GM19035 (cell line): ENCODE data around the gene FICD.
"Not testable (repeated sequence)": the region's sequence is repeated elsewhere in the genome, so short reads cannot be mapped to it uniquely, and the experiment has no call there.

Experiments
- ATAC-seq: cut with Tn5 transposase; IDR thresholded peaks from one replicate; pipeline ENCODE4 v1.9.1; 2021; ENCODE audit not compliant: unreplicated experiment

The FICD gene

DNA sequence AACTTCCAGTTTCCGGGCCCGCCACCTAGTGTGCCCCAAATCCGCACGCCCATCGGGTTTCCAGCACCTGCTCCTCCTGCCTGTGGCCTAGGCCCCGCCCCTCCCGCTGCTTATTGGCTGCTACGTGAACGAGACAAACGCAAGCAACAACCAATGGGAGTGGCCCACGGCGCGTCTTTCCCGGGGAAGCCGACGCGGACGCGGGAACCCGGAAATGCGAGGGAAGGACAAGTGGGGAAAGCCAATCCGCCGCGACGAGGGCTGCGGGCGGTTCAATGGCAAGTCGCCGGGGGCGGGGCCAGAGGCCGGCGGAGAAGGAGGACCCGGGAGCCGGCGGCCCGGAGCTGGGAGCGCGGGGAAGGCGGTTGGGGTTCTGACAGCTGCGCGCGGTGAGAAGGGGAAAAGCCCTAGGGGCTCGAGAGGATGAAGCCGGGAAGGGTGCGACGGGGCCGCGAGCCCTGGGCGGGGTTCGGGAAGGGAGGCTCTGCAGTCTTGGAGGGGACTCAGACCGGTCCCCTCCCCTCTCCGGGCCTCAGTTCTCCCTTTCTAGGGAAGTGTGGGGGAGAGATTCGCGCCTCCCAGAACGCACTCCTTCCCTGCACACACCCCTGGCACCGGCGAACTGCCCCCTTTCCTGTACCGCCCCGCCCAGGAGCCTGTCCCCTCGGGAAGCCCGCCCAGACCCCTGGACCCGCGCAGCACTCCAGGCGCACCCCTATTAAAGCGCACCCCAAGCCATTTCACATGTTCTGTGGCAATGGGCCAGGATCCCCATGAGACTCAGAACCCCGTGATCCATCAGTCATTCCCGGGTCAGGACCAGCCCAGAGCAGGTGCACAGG, at the start of gene FICD:
TSS of gene FICD (plus strand) at position 305 of the 842 bp plus-strand sequence. CDS start 1,696 bp downstream, outside the sequence.
- ATAC-seq: peak; percentile 82

DNA sequence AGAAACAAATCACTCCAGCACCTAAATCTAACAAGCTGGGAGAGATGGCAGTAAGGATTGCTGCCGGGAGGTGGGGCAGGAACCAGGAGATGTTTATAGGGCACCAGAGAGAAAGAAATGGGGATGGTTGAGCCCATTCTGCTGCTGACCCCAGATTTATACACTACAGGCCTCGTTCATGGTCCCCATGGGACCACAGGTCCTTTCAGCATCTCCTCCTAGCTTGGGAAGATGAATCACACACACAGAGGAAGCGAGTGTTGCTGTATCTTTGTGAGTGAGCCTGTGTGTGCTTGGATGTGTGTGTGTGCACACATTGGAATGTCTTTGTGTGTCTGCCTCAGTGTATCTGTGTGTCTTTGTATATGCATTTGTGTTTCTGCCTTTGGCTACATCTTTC, 49.7 kb upstream of the FICD start:
- ATAC-seq: no peak

DNA sequence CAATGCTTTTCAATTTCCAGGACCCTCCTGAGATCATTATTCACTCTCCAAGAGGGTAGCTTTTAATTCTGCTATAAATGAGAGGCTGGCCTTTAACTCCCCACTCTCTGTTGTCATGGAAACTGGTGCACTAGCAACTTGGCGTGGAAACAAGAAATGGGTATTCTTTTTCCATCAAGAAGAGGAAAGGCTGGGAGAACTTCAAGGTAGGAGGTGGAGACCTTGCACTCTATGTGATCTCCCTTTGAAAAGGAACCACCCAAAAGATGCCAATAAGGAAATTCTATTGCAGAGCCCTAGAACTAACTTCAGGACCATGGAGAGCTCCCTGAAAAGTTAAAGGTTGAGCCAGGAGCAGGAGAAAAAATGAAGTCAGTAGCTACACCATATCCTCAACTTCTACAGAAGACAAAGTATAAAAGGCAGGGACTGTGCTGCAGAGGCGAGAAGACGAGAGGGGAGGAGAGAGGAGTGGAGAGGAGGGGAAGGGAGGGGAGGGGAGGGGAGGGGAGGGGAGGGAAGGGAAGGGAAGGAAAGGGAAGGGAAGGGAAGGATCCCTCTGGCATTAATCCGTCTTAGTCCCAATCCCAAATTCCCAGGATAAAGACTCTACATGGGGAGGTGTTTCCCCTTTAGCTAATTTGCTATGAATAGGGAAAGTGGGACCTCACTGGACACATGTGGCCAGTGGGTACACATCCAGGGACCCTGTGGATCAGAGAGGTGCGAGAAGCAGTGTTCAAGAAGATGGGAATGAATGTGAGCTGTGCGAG, 46.7 kb upstream of the FICD start:
- ATAC-seq: no peak

DNA sequence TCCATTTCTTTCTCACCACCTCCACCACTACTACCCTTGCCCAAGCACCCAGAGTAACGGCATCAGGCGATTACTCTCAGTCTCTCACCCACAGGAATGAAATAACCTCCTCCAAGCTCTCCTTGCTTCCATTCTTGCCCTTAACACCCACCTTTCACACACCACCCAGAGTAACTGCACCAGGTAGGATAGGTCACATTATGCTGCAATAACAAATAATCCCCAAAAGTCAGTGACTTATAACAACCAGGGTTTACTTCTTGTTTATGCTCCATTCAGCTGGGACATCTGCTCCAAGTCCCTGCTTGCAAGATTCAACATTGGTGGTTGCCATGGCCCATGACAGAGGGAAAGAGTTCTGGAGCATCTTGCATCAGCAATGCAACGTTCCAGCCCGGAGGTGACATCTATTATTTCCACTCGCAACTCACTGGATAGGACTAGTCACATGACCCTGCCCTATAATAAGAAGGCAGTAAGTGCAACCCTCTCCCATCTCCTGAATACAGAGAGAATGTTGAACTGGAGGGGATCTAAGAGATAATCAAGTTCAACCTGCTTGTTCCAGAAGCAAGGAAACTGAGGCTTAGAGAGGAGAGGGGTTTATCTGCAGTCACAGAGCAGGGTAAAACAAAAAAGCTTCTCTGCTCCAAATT, 41.5 kb upstream of the FICD start:
- no peak for ATAC-seq

DNA sequence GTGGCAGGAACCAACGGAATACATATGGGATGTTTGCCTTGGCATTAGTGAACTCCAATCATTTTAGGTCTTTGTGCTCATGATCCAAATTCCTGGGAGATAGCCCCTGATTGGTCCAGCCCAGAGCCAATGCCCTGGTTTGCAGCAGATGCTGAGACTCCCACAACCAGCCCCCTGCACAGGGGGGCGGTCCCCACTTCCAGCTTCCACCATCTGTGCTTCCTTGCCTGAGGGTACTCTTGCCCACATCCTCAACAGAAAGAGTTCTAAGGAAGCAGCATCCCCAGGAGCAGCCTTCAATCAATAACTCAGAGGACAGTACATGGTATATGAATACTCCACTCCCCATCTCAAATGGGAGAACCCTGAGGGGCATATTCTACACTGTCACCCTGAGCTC, 39.7 kb upstream of the FICD start:
- no peak for ATAC-seq

DNA sequence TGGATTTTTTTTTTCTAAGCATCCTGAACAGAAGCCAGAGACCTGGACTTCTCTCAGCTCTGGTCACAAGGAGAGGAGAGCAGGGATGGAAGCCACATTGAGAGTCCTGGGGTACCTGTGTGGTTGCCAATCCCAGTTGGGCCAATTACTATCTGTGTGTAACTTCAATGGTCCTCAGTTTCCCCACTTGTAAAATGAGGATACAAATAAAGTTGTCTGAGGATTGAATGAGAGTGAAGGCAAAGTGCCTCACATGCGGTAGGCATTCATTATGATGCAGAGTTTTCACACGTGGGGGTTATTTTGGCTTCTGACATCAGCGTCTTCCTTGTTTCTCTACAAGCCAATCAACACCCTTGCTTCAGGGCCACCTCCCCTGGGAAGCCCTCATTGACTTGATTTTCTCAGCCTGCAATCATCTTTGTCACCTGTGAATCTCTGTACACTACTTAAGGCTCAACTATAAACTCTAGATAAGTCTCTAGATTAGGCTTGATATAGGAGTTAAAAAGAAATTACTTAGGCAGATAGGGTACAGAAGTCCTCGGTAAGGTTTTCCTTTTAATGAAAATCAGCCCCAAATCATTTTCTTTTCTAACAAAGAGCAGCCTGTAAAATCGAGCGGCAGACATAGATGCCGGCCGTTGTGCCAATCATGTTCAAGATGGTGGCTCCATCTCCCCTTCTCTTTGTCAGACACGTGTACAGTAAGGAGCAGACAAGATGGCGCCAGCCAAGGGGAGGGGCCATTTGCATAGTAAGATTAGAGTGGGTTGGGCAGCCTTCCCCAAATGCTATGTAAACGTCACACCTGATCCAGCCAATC, 37.8 kb upstream of the FICD start:
- no peak for ATAC-seq

DNA sequence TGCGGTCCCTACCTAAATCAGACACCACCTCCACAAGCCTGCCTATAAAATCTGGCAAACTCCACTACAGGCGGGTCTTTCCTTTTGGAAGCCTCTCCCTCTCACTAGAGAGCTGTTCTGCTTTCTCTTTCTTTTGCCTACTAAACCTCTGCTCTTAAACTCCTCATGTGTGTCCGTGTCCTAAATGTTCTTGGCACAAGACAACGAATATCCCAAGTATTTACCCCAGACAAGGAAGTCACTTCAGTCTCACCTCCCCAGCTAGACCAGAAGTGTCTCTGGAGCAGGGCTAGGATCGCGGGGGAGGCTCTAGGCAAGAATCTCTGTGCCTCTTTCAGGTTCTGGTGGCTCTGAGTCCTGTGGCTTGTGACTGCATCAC, 37.2 kb upstream of the FICD start:
- ATAC-seq: no peak

DNA sequence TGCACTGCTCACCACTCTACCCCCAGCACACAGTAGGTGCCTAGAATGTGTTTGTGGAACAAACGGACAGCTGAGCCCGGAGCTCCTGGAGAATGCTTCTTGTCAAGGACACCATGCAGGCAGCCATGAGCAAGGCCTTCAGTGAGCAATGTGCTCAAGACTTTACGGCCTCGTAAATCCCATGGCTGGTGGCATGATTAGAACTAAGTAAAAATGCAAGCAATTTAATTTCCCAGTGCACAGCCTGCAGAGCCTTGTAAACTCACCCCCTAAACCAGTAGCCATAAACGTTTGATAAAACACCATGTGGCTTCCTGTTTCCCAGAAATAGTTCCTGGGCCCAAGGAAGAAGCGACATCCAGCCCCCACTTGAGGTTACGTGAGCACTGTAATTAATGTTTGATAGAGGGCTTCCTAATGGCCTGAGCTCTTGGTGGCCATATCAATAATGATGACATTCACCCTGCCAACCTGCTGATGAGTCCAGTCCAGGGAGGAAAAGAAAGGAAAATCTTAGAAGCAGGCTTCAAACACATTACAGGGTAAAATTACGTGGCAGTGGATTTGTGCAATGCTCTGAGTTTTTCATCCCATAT, 36.4 kb upstream of the FICD start:
- ATAC-seq: no peak

DNA sequence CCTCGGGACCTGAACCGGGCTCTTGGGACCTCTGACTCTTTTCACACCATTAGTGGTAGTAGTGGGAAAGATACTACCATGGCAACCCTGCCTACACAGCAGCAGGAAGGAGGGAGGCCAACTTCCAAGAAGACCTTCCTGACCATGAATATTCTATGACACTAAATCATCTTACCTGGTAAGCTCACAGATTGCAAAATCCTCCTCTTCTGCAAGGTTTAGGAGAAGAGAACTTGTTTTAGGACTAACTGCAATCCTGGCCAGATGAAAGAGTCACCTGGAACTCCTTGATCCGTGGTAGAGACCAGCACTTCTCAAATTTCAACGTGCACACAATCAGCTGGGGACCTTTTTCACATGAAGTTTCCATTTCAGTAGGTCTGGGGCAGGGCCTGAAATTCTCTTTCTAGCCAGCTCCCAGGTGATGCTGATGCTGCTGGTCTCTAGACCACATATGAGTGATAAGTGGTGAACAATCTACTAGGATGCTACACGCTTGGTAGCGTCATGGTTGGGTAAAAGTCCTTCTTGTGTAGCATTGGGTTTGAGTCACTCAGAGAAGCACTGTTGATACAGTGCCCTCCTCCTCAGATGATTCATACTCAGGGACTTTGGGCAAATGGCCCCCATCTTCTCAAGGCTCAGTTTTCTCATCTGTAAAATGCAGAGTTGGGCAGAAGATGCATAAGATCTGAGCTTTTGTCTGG, 35.6 kb upstream of the FICD start:
- no peak for ATAC-seq

DNA sequence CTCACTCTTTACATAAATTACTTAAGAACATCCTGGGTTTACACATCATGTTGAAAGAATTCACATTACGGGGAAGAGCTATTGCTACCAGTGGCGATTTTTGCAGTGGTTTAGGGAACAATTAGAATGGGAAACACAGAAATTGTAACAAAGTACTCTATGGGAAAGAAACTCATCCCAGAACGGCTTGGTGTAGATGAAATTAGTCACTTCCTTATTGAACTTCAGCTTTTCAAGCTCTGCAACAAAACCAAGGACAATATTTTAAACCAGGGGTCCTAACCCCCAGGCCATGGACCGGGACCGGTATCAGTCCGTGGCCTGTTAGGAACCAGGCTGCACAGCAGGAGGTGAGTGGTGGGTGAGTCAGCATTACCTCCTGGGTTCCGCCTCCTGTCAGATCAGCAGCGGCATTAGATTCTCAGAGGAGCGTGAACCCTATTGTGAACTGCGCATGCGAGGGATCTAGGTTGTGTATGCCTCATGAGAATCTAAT, 32.3 kb upstream of the FICD start:
- no peak for ATAC-seq

DNA sequence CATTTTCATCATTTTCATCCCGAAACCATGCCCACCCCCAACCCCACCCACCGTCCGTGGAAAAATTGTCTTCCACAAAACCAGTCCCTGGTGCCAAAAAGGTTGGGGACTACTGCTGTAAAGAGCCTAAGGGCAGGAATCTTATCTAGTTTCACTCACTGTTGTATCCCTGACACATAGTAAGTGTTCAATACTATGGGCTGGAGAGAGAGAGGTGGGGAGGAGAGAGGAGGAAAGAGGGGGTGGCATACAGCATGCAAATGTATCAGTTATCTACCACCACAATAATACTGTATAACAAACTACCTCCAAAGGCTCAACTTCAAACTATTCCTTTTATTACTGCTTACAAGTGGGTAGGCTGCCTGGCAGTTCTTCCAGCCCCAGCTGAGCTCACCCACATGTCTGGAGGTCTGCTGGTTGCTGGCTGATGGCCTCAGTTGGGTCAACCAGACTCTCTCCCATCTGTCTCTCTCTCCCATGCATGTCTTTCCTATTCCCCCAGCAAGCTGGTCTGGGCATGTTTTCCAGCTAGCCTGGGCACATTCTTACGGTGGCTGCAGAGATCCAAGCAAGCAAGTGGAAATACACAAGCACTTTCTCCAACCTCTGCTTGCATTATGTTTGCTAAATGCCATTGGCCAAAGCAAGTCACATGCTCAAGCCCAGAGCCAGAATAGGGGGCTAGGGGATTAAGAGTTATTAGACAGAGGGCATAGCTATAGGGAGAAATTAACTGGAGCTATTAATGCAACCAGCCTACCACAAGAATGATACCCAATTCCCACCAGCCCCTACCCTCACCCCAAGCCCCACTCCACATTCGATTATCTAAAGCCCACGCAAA, 31.6 kb upstream of the FICD start:
- ATAC-seq: no peak

DNA sequence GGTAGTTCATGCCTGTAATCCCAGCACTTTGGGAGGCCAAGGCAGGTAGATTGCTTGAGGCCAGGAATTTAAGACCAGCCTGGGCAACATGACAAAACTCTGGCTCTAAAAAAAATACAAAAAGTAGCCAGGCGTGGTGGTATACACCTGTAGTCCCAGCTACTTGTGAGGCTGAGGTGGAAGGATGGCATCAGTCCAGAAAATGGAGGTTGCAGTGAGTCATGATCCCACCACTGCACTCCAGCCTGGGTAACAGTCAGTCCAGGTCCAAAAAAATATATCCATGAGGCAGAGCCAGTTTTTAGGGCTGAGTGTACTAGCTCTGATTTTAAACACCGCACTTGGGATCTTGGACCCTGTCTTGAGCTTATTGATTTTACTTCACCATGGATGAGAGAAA, 30.6 kb upstream of the FICD start:
- no peak for ATAC-seq

DNA sequence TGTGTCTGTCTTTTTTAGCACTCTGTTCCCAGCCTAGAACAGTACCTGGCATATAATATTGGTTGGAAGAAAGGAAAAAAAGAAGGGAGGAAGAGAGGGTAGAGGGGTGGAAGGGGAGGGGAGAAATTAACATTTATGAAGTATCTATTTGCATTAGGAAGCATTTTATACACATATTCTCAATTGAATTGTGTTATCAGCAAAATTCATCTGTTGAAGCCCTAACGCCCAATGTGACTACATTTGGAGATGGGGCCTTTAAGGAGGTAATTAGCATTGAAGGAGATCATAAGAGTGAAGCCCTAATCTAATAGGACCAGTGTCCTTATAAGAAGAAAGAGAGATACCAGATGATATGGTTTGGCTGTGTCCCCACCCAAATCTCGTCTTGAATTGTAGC, 30.2 kb upstream of the FICD start:
- ATAC-seq: no peak

DNA sequence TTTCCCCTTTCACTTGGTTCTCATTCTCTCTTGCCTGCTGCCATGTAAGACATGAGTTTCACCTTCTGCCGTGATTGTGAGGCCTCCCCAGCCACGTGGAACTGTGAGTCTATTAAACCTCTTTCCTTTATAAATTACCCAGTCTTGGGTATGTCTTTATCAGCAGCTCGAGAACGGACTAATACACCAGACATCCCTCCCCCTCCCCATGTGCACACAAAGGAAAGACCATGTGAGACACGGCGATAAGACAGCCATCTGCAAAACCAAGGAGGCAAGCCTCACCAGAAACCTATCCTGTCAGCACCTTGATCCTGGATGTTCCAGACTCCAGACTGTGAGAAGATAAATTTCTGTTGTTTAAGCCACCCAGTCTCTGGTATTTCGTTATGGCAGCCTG, 29.7 kb upstream of the FICD start:
- not testable (repeated sequence) for ATAC-seq

DNA sequence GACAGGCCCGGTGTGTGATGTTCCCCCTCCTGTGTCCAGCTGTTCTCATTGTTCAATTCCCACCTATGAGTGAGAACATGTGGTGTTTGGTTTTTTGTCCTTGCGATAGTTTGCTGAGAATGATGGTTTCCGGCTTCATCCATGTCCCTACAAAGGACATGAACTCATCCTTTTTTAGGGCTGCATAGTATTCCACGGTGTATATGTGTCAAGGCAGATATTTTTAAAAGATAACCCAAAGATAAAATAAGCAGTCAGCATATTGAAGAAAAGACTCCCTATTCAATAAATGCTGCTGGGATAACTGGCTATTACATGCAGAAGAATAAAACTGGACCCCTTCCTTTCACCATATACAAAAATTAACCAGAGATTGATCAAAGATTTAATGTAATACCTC, 28.0 kb upstream of the FICD start:
- not testable (repeated sequence) for ATAC-seq

DNA sequence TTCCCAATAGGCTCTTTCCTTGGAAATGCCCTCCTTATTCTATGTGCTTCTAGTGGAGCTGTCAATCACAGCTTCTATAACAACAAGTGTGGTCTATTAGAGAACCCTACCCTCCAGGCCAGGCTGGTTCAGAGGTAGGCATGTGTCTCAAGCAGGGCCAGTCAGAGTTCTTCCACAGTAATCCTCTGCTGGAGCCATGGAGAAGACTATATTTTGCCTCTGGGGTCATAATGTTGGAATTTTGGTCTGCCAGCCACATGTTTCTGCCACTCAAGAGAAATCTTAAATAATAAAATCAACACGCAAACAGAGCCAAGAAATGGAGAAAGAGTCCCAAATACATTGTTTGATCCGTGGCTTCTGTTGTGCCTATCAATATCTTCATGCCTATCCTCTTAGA, 23.8 kb upstream of the FICD start:
- ATAC-seq: no peak

DNA sequence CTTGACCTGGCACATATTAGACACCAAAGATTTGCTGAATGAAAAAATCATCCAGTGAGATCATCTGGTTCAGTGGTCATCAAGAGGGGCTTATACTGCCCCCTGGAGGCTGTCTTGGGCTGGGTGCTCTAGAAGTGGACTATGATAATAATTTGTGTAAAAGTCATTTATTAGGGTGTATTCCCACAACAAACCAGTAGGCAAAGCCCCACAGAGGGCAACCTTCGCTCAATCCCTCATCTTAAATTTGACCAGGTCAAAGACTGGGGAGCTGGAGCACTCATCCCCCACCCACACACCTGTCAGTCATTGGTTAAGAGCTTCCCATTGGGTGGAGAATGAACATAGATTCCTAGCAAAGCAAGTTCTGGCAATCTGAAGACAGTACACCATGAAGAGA, 20.0 kb upstream of the FICD start:
- no peak for ATAC-seq

DNA sequence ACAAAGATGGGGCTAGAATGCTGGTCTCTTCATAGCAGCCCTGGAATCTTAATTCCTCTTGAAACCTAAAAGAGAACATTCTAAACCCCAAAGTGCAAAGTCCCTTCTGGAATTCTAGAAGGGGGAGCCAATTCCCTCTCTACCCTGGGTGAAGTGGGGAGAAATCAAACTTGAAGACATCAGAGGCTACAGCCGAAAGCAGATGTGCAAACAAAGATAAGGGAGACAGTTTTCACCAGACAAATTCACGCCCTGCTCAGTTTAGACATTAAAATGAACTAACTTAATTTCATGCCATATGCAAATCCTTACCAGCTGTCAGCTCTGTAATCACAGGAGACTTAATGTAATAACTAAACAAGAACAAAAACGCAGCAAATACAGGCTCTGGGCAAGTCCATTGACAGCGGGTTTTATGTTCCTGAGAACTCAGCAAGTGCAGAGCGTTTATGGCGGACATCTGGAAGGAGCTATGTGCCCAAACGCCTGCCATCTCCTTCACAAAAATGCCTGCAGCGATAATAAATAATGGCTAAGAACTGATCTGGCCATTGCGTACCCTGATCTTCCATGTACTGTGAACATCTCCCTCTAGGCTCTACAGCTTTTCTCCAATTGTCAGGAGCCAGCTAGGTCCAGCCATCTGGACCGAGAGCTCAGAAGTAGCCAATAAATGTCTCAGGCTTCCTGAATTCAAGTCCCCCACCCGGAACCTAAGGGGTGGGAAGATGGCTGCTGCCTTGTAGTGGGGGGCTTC, 19.1 kb upstream of the FICD start:
- no peak for ATAC-seq
